AG04450 (cell line): ENCODE data around the gene CDKN2AIP. TPM values are rescaled to one million over a fixed set of nuclear protein-coding genes. Genes with fewer than 3 reads are reported as not detected.

Source experiments
- CTCF ChIA-PET: fragments of 300-600, 350-600 bp; formaldehyde crosslinking; extraction: SDS; loops from one replicate; lab custom pipeline; 2022; ENCODE audit warnings: antibody characterized with exemption, inconsistent platforms; lab: Charles Lee
- POLR2A ChIA-PET: fragments of 350-600 bp; formaldehyde crosslinking; extraction: SDS; loops from one replicate; lab custom pipeline; 2021; ENCODE audit warnings: antibody characterized with exemption, inconsistent platforms; lab: Yijun Ruan, JAX
- DNase-seq: peaks from one replicate; pipeline ENCODE4 v3.0.0-alpha.2; 2011; ENCODE audit warnings: low read depth, low spot score
- H3K27ac ChIP-seq: one replicate; pipeline ENCODE4 v1.5.1; 2012; ENCODE audit warnings: low read depth, low read length, control low read depth
- H3K27me3 ChIP-seq: one replicate; pipeline ENCODE4 v1.6.0; 2012; ENCODE audit warnings: low read length; ENCODE audit not compliant: control insufficient read depth, insufficient read depth
- H3K4me3 ChIP-seq: 2 replicates; pipeline ENCODE4 v1.5.1; 2011; ENCODE audit warnings: mild to moderate bottlenecking, low read depth, low read length, control low read depth
- H3K9me3 ChIP-seq: 2 replicates; pipeline ENCODE4 v1.5.1; 2012; ENCODE audit warnings: low read length; ENCODE audit not compliant: control insufficient read depth, insufficient read depth
- CTCF ChIP-seq: IDR thresholded peaks from 2 replicates; pipeline ENCODE4 v1.5.1; 2011; ENCODE audit warnings: low read depth, low read length, control low read depth, inconsistent platforms
- polyA minus RNA-seq: library from RNA; depleted of rRNA, polyadenylated mRNA; stranded (reverse); fragments of >200 nt; gene quantifications from 2 replicates; pipeline ENCODE4 v1.2.3, GENCODE V29; 2011; rRNA and poly(A)+ RNA removed
- polyA plus RNA-seq: library from polyadenylated mRNA; depleted of rRNA; stranded (reverse); fragments of >200 nt; gene quantifications from 2 replicates; pipeline ENCODE4 v1.2.3, GENCODE V29; 2011; rRNA removed

Gene CDKN2AIP
- polyA plus RNA-seq = 12.0 and 15.7 TPM in 2 replicates
- 7.3 and 9.9 TPM in 2 replicates for polyA minus RNA-seq

DNA sequence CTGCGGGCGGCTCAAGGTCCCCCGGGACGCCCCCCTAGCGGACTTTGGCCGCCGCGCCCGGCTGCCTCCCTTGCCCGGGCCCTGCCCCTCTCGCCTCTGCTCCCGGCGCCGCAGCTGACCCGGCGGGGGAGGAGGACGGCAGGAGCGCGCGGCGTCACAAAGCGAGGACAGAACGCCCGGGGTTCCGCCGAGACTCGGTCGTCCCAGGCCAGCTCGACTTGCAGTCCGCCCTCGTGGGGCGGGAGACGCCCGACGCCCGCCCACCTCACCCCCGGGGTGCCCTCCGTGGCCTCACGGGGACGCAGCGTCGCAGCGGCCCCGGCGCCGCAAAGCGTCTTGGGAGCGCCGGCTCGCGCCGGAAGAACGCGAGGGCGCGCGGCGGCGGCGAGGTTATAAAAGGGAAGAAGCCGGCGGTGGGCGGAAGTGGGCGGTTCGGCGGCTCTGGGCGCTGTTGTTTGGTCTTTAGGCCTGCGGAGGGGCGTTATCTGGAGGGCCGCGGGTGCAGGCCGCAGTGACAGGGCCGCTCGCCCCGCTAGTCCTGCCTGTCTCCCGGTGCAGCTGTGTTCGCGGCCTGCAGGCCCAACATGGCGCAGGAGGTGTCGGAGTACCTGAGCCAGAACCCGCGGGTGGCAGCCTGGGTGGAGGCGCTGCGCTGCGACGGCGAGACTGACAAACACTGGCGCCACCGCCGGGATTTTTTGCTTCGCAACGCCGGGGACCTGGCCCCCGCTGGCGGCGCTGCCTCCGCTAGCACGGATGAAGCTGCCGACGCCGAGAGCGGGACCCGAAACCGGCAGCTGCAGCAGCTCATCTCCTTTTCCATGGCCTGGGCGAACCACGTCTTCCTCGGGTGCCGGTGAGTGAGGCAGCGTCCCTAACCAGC lies at the start of gene CDKN2AIP:
CDKN2AIP (plus strand) TSS at position 423 of the 883 bp plus-strand sequence; CDS start at position 585, 162 bp downstream.
- TF ChIP-seq CTCF = peak; percentile 5; the same call in 1 of the 2 replicates
- no peaks in the 10 kb centered on the region; the same call in none of the 2 replicates for H3K9me3 ChIP-seq
- peak within 1 kb of the TSS; percentile 89 for H3K4me3 ChIP-seq
- peak; percentile 79 for DNase-seq
- peak within 1 kb of the TSS; percentile 94 for H3K27ac ChIP-seq
- H3K27me3 ChIP-seq = no peaks in the 10 kb centered on the region
- CTCF ChIA-PET = interaction anchor here (1.2 to 1.9 kb wide), 3 partner anchors 24 to 371 kb away, joined by 4 to 8 read pairs (median 5); no protein-coding TSS in a partner anchor
- POLR2A ChIA-PET = interaction anchor here (0.6 to 1.6 kb wide), 9 partner anchors 10 to 1003 kb away, joined by 3 to 9 read pairs (median 4); no protein-coding TSS in a partner anchor

DNA sequence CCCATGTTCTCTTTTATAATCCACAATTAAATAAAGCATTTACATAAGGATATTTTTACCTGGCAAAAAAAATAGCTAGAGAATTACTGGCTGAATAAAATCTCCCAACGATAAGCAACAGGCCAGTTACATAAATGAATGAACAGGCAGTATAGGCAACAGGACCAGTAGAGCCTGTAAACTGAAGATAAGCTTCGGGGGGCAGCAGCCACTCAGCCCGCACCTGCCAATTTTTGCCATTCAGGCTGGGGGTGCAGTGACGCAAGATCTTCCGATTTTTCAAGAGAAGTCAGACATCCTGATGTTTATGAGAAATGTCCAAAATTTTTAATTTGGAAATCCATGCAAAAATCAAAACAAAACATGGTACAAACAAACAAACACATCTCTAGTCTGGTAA lies 49.0 kb upstream of the CDKN2AIP start:
- TF ChIP-seq CTCF = no peak
- Histone ChIP-seq H3K27ac (no peak overlapping the region), H3K27me3 (peaks cover 11% of the 10 kb centered on the region), H3K9me3 (no peaks in the 10 kb centered on the region; the same call in 1 of the 2 replicates), H3K4me3 (no peak overlapping the region)
- no peak for DNase-seq
- ChIA-PET CTCF (interaction anchor here (0.8 to 2.2 kb wide), 4 partner anchors 10 to 15 kb away, joined by 3 to 14 read pairs (median 4); no protein-coding TSS in a partner anchor), POLR2A (no interaction called here)

GRCh38 chr4:183396227-183396637 lies 48.2 kb upstream of the CDKN2AIP start:
- POLR2A ChIA-PET = no interaction called here
- no peak overlapping the region for H3K4me3 ChIP-seq
- CTCF ChIA-PET = interaction anchor here (0.8 to 2.2 kb wide), 2 partner anchors 11 to 14 kb away, joined by 4 to 14 read pairs; no protein-coding TSS in a partner anchor
- no peak for TF ChIP-seq CTCF
- H3K27me3 ChIP-seq = peaks cover 4% of the 10 kb centered on the region
- no peak for DNase-seq
- no peak overlapping the region for H3K27ac ChIP-seq
- no peaks in the 10 kb centered on the region; the same call in 1 of the 2 replicates for H3K9me3 ChIP-seq

DNA sequence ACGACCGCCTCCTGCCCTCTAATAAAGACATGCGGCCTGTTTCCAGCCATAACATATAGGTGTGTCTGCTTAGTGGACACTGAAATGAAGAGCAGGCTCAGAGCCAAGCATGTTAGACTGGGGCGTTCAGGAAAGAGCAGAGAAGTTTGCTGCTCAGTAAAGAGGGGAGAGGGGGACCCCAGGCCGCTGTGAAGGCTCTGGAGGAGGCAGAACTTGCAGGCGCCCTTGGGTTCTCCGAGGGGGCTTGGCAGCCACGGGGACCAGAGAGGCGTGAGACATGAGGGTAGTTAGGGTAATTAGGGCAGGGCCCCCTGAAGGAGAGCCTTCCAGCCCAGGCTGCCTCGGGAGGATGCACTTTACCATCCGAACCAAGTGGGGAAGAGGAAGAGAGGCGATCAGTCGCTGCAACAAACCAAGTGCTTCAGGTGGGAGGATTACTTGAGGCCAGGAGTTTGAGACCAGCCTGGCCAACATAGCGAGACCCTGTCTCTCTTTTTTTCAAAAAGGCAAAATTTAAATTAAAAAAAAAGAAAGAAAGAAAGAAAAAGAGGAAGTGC lies 46.6 kb upstream of the CDKN2AIP start:
- DNase-seq = no peak
- Histone ChIP-seq H3K9me3 (no peaks in the 10 kb centered on the region; the same call in 1 of the 2 replicates), H3K4me3 (peak overlapping the region; percentile 54), H3K27me3 (peaks cover 2% of the 10 kb centered on the region), H3K27ac (no peak overlapping the region)
- POLR2A ChIA-PET = interaction anchor here (0.9 to 1.7 kb wide), 3 partner anchors 9 to 32 kb away, joined by 3 to 7 read pairs (median 3); no protein-coding TSS in a partner anchor
- CTCF ChIA-PET = interaction anchor here (0.6 to 1.4 kb wide), 11 partner anchors 8 to 461 kb away, joined by 3 to 10 read pairs (median 3); no protein-coding TSS in a partner anchor
- no peak for TF ChIP-seq CTCF
